H9 (cell line): ENCODE data around the gene AHNAK. TPM values are rescaled to one million over a fixed set of nuclear protein-coding genes. Genes with fewer than 3 reads are reported as not detected.

ENCODE experiments used
- DNase-seq: peaks from one replicate; pipeline ENCODE4 v3.0.0-alpha.2; 2017
- H2AFZ ChIP-seq: one replicate; pipeline ENCODE4 v1.6.1; 2013; ENCODE audit warnings: mild to moderate bottlenecking, low read length, control low read depth, moderate library complexity
- H2AK5ac ChIP-seq: 2 replicates; pipeline ENCODE4 v1.6.1; 2013; ENCODE audit warnings: low read length, control low read depth, mixed read lengths; ENCODE audit not compliant: insufficient read length
- H2BK120ac ChIP-seq: one replicate; pipeline ENCODE4 v1.6.1; 2013; ENCODE audit warnings: low read depth, mild to moderate bottlenecking, low read length, control low read depth, inconsistent platforms; ENCODE audit not compliant: poor library complexity, severe bottlenecking
- H2BK12ac ChIP-seq: 2 replicates; pipeline ENCODE4 v1.6.1; 2013; ENCODE audit warnings: low read length, control low read depth, mixed read lengths, low read depth; ENCODE audit not compliant: insufficient read length
- H2BK15ac ChIP-seq: 2 replicates; pipeline ENCODE4 v1.6.1; 2013; ENCODE audit warnings: low read depth, low read length, control low read depth
- H2BK20ac ChIP-seq: one replicate; pipeline ENCODE4 v1.6.1; 2013; ENCODE audit warnings: low read depth, mild to moderate bottlenecking, low read length, control low read depth, inconsistent platforms; ENCODE audit not compliant: poor library complexity, severe bottlenecking
- H2BK5ac ChIP-seq: 2 replicates; pipeline ENCODE4 v1.6.1; 2013; ENCODE audit warnings: low read length, control low read depth, mixed read lengths; ENCODE audit not compliant: insufficient read length
- H3K14ac ChIP-seq: 2 replicates; pipeline ENCODE4 v1.6.1; 2013; ENCODE audit warnings: low read length, control low read depth; ENCODE audit not compliant: insufficient read depth
- H3K18ac ChIP-seq: 2 replicates; pipeline ENCODE4 v1.6.1; 2013; ENCODE audit warnings: low read depth, mild to moderate bottlenecking, mixed read lengths, low read length, control low read depth; ENCODE audit not compliant: insufficient read length
- H3K23ac ChIP-seq: 2 replicates; pipeline ENCODE4 v1.6.1; 2013; ENCODE audit warnings: low read length, control low read depth, mixed read lengths, low read depth; ENCODE audit not compliant: insufficient read length
- H3K23me2 ChIP-seq: 2 replicates; pipeline ENCODE4 v1.6.1; 2013; ENCODE audit warnings: low read depth, mild to moderate bottlenecking, mixed read lengths, low read length, control low read depth; ENCODE audit not compliant: insufficient read length, poor library complexity, severe bottlenecking
- H3K27ac ChIP-seq: 2 replicates; pipeline ENCODE4 v1.5.1; 2013; ENCODE audit warnings: low read length, control low read depth, mixed read lengths, low read depth; ENCODE audit not compliant: insufficient read length
- H3K27me3 ChIP-seq: 2 replicates; pipeline ENCODE4 v1.6.1; 2013; ENCODE audit warnings: low read length, control low read depth, inconsistent platforms; ENCODE audit not compliant: insufficient read depth
- H3K4ac ChIP-seq: 2 replicates; pipeline ENCODE4 v1.6.1; 2013; ENCODE audit warnings: low read depth, mild to moderate bottlenecking, control low read depth, inconsistent platforms, low read length, moderate library complexity
- H3K4me1 ChIP-seq: 2 replicates; pipeline ENCODE4 v1.6.1; 2013; ENCODE audit warnings: low read length, control low read depth, inconsistent platforms; ENCODE audit not compliant: insufficient read depth
- H3K4me2 ChIP-seq: 2 replicates; pipeline ENCODE4 v1.6.1; 2013; ENCODE audit warnings: low read length, control low read depth, mixed read lengths; ENCODE audit not compliant: insufficient read length, insufficient read depth
- H3K56ac ChIP-seq: 2 replicates; pipeline ENCODE4 v1.6.1; 2013; ENCODE audit warnings: low read depth, mild to moderate bottlenecking, mixed read lengths, low read length, control low read depth; ENCODE audit not compliant: insufficient read length
- H3K79me1 ChIP-seq: 2 replicates; pipeline ENCODE4 v1.6.1; 2013; ENCODE audit warnings: low read depth, mild to moderate bottlenecking, moderate library complexity, low read length, control low read depth, inconsistent platforms; ENCODE audit not compliant: insufficient read depth, poor library complexity, severe bottlenecking
- H3K79me2 ChIP-seq: 2 replicates; pipeline ENCODE4 v1.6.1; 2013; ENCODE audit warnings: low read length, control low read depth, inconsistent platforms; ENCODE audit not compliant: insufficient read depth
- H3K9ac ChIP-seq: 2 replicates; pipeline ENCODE4 v1.6.1; 2013; ENCODE audit warnings: low read length, control low read depth, mixed read lengths; ENCODE audit not compliant: insufficient read length; ENCODE audit errors: extremely low read depth
- H3K9me3 ChIP-seq: one replicate; pipeline ENCODE4 v1.6.1; 2013; ENCODE audit warnings: low read depth, low read length, inconsistent platforms; ENCODE audit not compliant: control insufficient read depth
- H3T11ph ChIP-seq: one replicate; pipeline ENCODE4 v1.6.1; 2013; ENCODE audit warnings: mild to moderate bottlenecking, low read length, control low read depth, inconsistent platforms
- H4K20me1 ChIP-seq: one replicate; pipeline ENCODE4 v1.6.1; 2013; ENCODE audit not compliant: control insufficient read depth, insufficient read length, insufficient read depth
- H4K5ac ChIP-seq: 2 replicates; pipeline ENCODE4 v1.6.1; 2013; ENCODE audit warnings: low read depth, mild to moderate bottlenecking, mixed read lengths, low read length, control low read depth; ENCODE audit not compliant: insufficient read length
- H4K8ac ChIP-seq: replicated peaks from 2 replicates; pipeline ENCODE4 v1.6.1; 2013; ENCODE audit warnings: low read length, control low read depth, mixed read lengths, low read depth; ENCODE audit not compliant: insufficient read length
- H4K91ac ChIP-seq: 2 replicates; pipeline ENCODE4 v1.6.1; 2013; ENCODE audit warnings: low read depth, mild to moderate bottlenecking, moderate library complexity, mixed read lengths, low read length, control low read depth; ENCODE audit not compliant: insufficient read length
- H3K27ac Mint-ChIP-seq, 3 experiments: 2 replicates in 2 of 3; 3 replicates in 1 of 3; pipeline ENCODE4 v1.8.0; 2020 to 2021; ENCODE audit warnings: mixed read lengths in 3 of 3, mild to moderate bottlenecking in 1 of 3, moderate library complexity in 1 of 3
- H3K27me3 Mint-ChIP-seq: 2 replicates; pipeline ENCODE4 v1.8.0; 2021; ENCODE audit warnings: low read depth, mild to moderate bottlenecking, moderate library complexity, mixed read lengths
- H3K36me3 Mint-ChIP-seq, 3 experiments: 2 replicates in 2 of 3; 3 replicates in 1 of 3; pipeline ENCODE4 v1.8.0; 2020 to 2021; ENCODE audit warnings: low read depth in 3 of 3, mixed read lengths in 3 of 3; ENCODE audit not compliant: insufficient read depth in 1 of 3
- H3K4me1 Mint-ChIP-seq, 2 experiments: 2 replicates each; pipeline ENCODE4 v1.8.0; 2020; ENCODE audit warnings: mixed read lengths in 2 of 2
- H3K4me3 Mint-ChIP-seq, 2 experiments: 2 replicates in 1 of 2; 3 replicates in 1 of 2; pipeline ENCODE4 v1.8.0; 2020 to 2021; ENCODE audit warnings: mild to moderate bottlenecking in 2 of 2, mixed read lengths in 2 of 2, moderate library complexity in 1 of 2
- H3K9me3 Mint-ChIP-seq, 2 experiments: 2 replicates in 1 of 2; 3 replicates in 1 of 2; pipeline ENCODE4 v1.8.0; 2020; ENCODE audit warnings: mild to moderate bottlenecking in 2 of 2, mixed read lengths in 2 of 2, moderate library complexity in 1 of 2
- WGBS: extraction: QIAGEN DNeasy Blood & Tissue Kit; methylation state at CpG from one replicate; pipeline ENCODE4 v1.1.7; 2013; ENCODE audit warnings: missing lambda C conversion rate, low lambda C conversion rate, mixed read lengths; ENCODE audit not compliant: insufficient read length; ENCODE audit errors: extremely low coverage; 5-methylcytosine and 5-hydroxymethylcytosine counted together
- total RNA-seq: library from RNA; stranded (reverse); gene quantifications from 2 replicates; pipeline ENCODE4 v1.2.1, GENCODE V29; 2021
- TF ChIP-seq, protein P1 (sequence below): fragments of 200-600 bp; sonication (generic); conservative IDR thresholded peaks from 3 replicates; pipeline ENCODE4 v1.8.0; 2021; ENCODE audit warnings: antibody characterized with exemption, mild to moderate bottlenecking

AHNAK gene
- total RNA-seq, 1 experiment from 2014 or later: 15.2 TPM

DNA sequence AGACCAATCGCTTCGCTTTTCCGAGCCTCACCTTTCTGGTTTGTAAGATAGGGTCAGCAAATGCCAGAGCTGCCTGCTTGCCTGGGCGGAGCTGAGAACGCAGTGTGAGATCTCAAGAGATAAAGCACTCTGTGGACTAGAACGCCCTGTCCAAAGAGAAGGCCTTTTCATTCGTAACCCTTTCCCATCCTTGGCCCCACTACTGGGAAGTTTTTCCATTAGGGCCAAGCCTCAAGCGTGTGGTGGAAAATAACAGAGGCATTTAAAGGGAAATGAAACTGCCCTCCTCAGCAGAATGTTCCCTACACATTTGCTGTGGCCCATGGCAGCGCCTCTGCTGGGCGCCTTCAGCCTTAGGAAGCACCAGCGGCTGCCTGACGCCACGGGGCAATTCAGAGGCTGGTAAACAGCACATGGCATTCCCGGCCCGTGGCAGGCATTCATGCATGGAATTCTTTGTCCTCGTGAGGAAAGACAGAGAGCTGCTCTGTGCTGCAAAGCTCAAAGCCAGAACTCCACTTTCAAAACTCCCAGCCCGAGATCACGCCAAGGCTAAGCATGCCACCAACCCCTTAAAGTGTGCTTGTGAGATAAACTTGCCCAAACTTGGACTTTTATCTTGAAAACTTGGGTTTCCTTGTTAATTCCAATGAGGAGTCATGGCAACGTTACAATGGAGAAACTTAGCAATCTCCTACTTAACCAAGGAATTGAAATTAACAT, 38.1 kb downstream of the AHNAK start:
- Histone ChIP-seq H3K4me1 (no peaks in the 10 kb centered on the region; the same call in 1 of the 2 replicates), H2BK120ac (no peak overlapping the region), H3K23me2 (peaks cover 8% of the 10 kb centered on the region), H4K8ac (no peak overlapping the region), H3K56ac (no peak overlapping the region), H3K4me2 (peak overlapping the region; percentile 46), H3K27ac (no peak overlapping the region), H2AK5ac (no peak overlapping the region), H2BK5ac (no peak overlapping the region), H3K14ac (peak overlapping the region; percentile 86), H2BK20ac (peak overlapping the region; percentile 86), H2AFZ (peak overlapping the region; percentile 89), H2BK15ac (no peak overlapping the region), H3K79me2 (no peaks in the 10 kb centered on the region), H3K27me3 (no peaks in the 10 kb centered on the region; the same call in 1 of the 2 replicates), H3K23ac (no peak overlapping the region), H2BK12ac (peak overlapping the region; percentile 56), H3K9ac (peak overlapping the region; percentile 57), H3K79me1 (no peaks in the 10 kb centered on the region), H4K5ac (no peak overlapping the region), H3T11ph (no peak overlapping the region), H3K4ac (no peak overlapping the region), H4K20me1 (no peaks in the 10 kb centered on the region), H3K18ac (peak overlapping the region; percentile 86), H4K91ac (no peak overlapping the region), H3K9me3 (no peaks in the 10 kb centered on the region)
- peak; percentile 85 for DNase-seq
- H3K27ac Mint-ChIP-seq: peak overlapping the region; percentile 5 to 47 (median 32); a peak in 4 of 7 replicates
- TF ChIP-seq, protein P1, sequence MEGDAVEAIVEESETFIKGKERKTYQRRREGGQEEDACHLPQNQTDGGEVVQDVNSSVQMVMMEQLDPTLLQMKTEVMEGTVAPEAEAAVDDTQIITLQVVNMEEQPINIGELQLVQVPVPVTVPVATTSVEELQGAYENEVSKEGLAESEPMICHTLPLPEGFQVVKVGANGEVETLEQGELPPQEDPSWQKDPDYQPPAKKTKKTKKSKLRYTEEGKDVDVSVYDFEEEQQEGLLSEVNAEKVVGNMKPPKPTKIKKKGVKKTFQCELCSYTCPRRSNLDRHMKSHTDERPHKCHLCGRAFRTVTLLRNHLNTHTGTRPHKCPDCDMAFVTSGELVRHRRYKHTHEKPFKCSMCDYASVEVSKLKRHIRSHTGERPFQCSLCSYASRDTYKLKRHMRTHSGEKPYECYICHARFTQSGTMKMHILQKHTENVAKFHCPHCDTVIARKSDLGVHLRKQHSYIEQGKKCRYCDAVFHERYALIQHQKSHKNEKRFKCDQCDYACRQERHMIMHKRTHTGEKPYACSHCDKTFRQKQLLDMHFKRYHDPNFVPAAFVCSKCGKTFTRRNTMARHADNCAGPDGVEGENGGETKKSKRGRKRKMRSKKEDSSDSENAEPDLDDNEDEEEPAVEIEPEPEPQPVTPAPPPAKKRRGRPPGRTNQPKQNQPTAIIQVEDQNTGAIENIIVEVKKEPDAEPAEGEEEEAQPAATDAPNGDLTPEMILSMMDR: peak; percentile 66
- peaks cover 36% of the 10 kb centered on the region for H3K27me3 Mint-ChIP-seq
- H3K9me3 Mint-ChIP-seq: no peaks in the 10 kb centered on the region
- WGBS: no CpG with 5 or more reads among the region's 19 CpGs
- peak overlapping the region in 1 of 2 experiments; percentile 6; a peak in 1 of 5 replicates for H3K4me3 Mint-ChIP-seq
- no peaks in the 10 kb centered on the region for H3K36me3 Mint-ChIP-seq
- peaks cover 29 to 45% of the 10 kb centered on the region in 2 experiments for H3K4me1 Mint-ChIP-seq
